ENCODE results near the gene FOXE3. TPM values are rescaled to one million over a fixed set of nuclear protein-coding genes. Genes with fewer than 3 reads are reported as not detected.

Gene FOXE3
- total and polyA plus RNA-seq, 10 of the 15 experiments (the other 5 are each of a cell fraction or from before 2014, with no cell fraction given), result 0.13 TPM; not detected in 9

DNA sequence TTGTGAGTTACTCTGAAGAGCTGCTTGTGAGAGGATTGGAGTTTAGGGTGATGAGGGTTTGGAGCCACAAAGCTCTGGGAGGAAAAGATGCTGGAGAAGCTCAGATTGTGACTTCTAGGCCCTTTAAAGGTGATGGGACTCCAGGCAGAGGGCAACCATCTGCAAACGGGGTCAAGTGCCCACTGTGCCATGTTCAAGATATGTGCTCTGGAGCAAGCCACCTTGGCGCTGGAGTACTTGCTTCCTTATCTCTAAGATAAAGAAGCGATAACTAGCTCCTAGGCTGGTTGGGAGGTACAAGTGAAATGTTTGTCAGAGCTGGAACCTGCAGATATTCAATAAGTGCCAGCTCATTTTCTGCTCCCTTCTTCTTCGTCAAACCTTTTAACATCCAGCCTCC is 14.3 kb upstream of the FOXE3 start (continued):
- TF ChIP-seq, protein P1, sequence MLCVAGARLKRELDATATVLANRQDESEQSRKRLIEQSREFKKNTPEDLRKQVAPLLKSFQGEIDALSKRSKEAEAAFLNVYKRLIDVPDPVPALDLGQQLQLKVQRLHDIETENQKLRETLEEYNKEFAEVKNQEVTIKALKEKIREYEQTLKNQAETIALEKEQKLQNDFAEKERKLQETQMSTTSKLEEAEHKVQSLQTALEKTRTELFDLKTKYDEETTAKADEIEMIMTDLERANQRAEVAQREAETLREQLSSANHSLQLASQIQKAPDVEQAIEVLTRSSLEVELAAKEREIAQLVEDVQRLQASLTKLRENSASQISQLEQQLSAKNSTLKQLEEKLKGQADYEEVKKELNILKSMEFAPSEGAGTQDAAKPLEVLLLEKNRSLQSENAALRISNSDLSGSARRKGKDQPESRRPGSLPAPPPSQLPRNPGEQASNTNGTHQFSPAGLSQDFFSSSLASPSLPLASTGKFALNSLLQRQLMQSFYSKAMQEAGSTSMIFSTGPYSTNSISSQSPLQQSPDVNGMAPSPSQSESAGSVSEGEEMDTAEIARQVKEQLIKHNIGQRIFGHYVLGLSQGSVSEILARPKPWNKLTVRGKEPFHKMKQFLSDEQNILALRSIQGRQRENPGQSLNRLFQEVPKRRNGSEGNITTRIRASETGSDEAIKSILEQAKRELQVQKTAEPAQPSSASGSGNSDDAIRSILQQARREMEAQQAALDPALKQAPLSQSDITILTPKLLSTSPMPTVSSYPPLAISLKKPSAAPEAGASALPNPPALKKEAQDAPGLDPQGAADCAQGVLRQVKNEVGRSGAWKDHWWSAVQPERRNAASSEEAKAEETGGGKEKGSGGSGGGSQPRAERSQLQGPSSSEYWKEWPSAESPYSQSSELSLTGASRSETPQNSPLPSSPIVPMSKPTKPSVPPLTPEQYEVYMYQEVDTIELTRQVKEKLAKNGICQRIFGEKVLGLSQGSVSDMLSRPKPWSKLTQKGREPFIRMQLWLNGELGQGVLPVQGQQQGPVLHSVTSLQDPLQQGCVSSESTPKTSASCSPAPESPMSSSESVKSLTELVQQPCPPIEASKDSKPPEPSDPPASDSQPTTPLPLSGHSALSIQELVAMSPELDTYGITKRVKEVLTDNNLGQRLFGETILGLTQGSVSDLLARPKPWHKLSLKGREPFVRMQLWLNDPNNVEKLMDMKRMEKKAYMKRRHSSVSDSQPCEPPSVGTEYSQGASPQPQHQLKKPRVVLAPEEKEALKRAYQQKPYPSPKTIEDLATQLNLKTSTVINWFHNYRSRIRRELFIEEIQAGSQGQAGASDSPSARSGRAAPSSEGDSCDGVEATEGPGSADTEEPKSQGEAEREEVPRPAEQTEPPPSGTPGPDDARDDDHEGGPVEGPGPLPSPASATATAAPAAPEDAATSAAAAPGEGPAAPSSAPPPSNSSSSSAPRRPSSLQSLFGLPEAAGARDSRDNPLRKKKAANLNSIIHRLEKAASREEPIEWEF (IDR thresholded peaks at IDR 0.05; ENCODE audit: insufficient replicate concordance, low read depth, low read length), result no peak
- TF ChIP-seq, protein P2, sequence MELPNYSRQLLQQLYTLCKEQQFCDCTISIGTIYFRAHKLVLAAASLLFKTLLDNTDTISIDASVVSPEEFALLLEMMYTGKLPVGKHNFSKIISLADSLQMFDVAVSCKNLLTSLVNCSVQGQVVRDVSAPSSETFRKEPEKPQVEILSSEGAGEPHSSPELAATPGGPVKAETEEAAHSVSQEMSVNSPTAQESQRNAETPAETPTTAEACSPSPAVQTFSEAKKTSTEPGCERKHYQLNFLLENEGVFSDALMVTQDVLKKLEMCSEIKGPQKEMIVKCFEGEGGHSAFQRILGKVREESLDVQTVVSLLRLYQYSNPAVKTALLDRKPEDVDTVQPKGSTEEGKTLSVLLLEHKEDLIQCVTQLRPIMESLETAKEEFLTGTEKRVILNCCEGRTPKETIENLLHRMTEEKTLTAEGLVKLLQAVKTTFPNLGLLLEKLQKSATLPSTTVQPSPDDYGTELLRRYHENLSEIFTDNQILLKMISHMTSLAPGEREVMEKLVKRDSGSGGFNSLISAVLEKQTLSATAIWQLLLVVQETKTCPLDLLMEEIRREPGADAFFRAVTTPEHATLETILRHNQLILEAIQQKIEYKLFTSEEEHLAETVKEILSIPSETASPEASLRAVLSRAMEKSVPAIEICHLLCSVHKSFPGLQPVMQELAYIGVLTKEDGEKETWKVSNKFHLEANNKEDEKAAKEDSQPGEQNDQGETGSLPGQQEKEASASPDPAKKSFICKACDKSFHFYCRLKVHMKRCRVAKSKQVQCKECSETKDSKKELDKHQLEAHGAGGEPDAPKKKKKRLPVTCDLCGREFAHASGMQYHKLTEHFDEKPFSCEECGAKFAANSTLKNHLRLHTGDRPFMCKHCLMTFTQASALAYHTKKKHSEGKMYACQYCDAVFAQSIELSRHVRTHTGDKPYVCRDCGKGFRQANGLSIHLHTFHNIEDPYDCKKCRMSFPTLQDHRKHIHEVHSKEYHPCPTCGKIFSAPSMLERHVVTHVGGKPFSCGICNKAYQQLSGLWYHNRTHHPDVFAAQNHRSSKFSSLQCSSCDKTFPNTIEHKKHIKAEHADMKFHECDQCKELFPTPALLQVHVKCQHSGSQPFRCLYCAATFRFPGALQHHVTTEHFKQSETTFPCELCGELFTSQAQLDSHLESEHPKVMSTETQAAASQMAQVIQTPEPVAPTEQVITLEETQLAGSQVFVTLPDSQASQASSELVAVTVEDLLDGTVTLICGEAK (IDR thresholded peaks at IDR 0.05; ENCODE audit: borderline replicate concordance), result no peak
- TF ChIP-seq ZBED1 (IDR thresholded peaks at IDR 0.05; ENCODE audit: borderline replicate concordance) (no peak), SIX5 (IDR thresholded peaks at IDR 0.05; ENCODE audit: low read depth, low read length, severe bottlenecking) (no peak), STAT3 (IDR thresholded peaks at IDR 0.05; ENCODE audit: low read depth, low read length) (no peak)
- TF ChIP-seq, protein P3, sequence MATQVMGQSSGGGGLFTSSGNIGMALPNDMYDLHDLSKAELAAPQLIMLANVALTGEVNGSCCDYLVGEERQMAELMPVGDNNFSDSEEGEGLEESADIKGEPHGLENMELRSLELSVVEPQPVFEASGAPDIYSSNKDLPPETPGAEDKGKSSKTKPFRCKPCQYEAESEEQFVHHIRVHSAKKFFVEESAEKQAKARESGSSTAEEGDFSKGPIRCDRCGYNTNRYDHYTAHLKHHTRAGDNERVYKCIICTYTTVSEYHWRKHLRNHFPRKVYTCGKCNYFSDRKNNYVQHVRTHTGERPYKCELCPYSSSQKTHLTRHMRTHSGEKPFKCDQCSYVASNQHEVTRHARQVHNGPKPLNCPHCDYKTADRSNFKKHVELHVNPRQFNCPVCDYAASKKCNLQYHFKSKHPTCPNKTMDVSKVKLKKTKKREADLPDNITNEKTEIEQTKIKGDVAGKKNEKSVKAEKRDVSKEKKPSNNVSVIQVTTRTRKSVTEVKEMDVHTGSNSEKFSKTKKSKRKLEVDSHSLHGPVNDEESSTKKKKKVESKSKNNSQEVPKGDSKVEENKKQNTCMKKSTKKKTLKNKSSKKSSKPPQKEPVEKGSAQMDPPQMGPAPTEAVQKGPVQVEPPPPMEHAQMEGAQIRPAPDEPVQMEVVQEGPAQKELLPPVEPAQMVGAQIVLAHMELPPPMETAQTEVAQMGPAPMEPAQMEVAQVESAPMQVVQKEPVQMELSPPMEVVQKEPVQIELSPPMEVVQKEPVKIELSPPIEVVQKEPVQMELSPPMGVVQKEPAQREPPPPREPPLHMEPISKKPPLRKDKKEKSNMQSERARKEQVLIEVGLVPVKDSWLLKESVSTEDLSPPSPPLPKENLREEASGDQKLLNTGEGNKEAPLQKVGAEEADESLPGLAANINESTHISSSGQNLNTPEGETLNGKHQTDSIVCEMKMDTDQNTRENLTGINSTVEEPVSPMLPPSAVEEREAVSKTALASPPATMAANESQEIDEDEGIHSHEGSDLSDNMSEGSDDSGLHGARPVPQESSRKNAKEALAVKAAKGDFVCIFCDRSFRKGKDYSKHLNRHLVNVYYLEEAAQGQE (IDR thresholded peaks at IDR 0.05; ENCODE audit: low read depth, low read length), result no peak
